Muscle of back (tissue), 10 donors: ENCODE measurements around the gene NAA38. TPM values are rescaled to one million over a fixed set of nuclear protein-coding genes. Genes with fewer than 3 reads are reported as not detected.

ENCODE experiments used
- polyA plus RNA-seq, 10 donors: library from polyadenylated mRNA; unstranded; fragments of 120-200 nt; gene quantifications; one replicate each; pipeline ENCODE4 v1.2.1, GENCODE V29; 2013; ENCODE audit not compliant: insufficient read length in 10 of 10

Gene NAA38
- polyA plus RNA-seq, 10 donors, result 33.1 to 64.6 (median 47.3) TPM

Other genes starting within 250 kb of the NAA38 start
- 10 to 100 TPM; 32.0 to 41.2 (median 39.2) TPM for gene FXR2, start 242.7 kb downstream of the NAA38 start, polyA plus RNA-seq
- gene SAT2, start 229.7 kb downstream of the NAA38 start, polyA plus RNA-seq, result 10 to 100 TPM; 62.1 to 80.1 (median 77.9) TPM
- gene SHBG, start 227.4 kb downstream of the NAA38 start, polyA plus RNA-seq, result 1 to 10 TPM in 4 of 10 donors, under 1 TPM in 6; 0.21 to 1.5 (median 0.91) TPM
- 10 to 100 TPM; 12.9 to 38.1 (median 27.0) TPM for gene ATP1B2, start 206.6 kb downstream of the NAA38 start, polyA plus RNA-seq
- 10 to 100 TPM; 32.7 to 50.7 (median 37.4) TPM for gene TP53, start 170.1 kb downstream of the NAA38 start, polyA plus RNA-seq
- gene WRAP53, start 169.1 kb downstream of the NAA38 start, polyA plus RNA-seq, result 1 to 10 TPM; 6.2 to 9.5 (median 7.6) TPM
- 10 to 100 TPM in 1 of 10 donors, 1 to 10 TPM in 9; 3.9 to 10.8 (median 5.1) TPM for gene EFNB3, start 152.4 kb downstream of the NAA38 start, polyA plus RNA-seq
- 1 to 10 TPM; 2.1 to 7.3 (median 4.6) TPM for gene DNAH2, start 139.8 kb downstream of the NAA38 start, polyA plus RNA-seq
- gene KDM6B, start 23.3 kb downstream of the NAA38 start, polyA plus RNA-seq, result 10 to 100 TPM; 11.6 to 15.5 (median 13.4) TPM
- gene TMEM88, start 2.5 kb downstream of the NAA38 start, polyA plus RNA-seq, result 10 to 100 TPM; 17.2 to 28.8 (median 20.3) TPM
- gene CYB5D1, start 444 bp upstream of the NAA38 start, polyA plus RNA-seq, result 1 to 10 TPM; 5.4 to 9.5 (median 8.3) TPM
- 100 to 1,000 TPM in 1 of 10 donors, 10 to 100 TPM in 9; 57.4 to 113 (median 80.2) TPM for gene CHD3, start 31.2 kb upstream of the NAA38 start, polyA plus RNA-seq
- gene RNF227, start 58.7 kb upstream of the NAA38 start, polyA plus RNA-seq, result 1 to 10 TPM; 2.0 to 5.5 (median 3.3) TPM
- 1 to 10 TPM; 3.8 to 7.4 (median 4.9) TPM for gene KCNAB3, start 72.3 kb upstream of the NAA38 start, polyA plus RNA-seq
- gene TRAPPC1, start 74.4 kb upstream of the NAA38 start, polyA plus RNA-seq, result 100 to 1,000 TPM in 1 of 10 donors, 10 to 100 TPM in 9; 71.2 to 102 (median 82.0) TPM
- gene CNTROB, start 74.6 kb upstream of the NAA38 start, polyA plus RNA-seq, result 10 to 100 TPM; 22.9 to 53.1 (median 31.4) TPM
- under 1 TPM in 2 of 10 donors, not detected in 8; 0.05 to 0.07 TPM for gene GUCY2D, start 145.1 kb upstream of the NAA38 start, polyA plus RNA-seq
- under 1 TPM; 0.19 to 0.86 (median 0.40) TPM for gene ALOX15B, start 181.5 kb upstream of the NAA38 start, polyA plus RNA-seq
- under 1 TPM in 1 of 10 donors, not detected in 9; 0.38 TPM for gene ALOX12B, start 230.2 kb upstream of the NAA38 start, polyA plus RNA-seq